ENCODE data around the gene EDDM13. TPM values are rescaled to one million over a fixed set of nuclear protein-coding genes. Genes with fewer than 3 reads are reported as not detected.

EDDM13 gene
- total RNA-seq, 6 donors from 2014 or later = 0.89 to 1.2 TPM; not detected in 4

GRCh38 chr19:56308792-56309191 lies 36.2 kb downstream of the EDDM13 start:
- WGBS, 2 donors = 69 to 78% methylated on average over 7 of the region's 7 CpGs
- Histone ChIP-seq H3K9me3 (no peaks in the 10 kb centered on the region), H3K27ac (no peak overlapping the region), H3K4me1 (peaks cover 3 to 11% (median 6%) of the 10 kb centered on the region in 4 donors), H3K4me3 (no peak overlapping the region), H3K36me3 (peaks cover 0 to 36% (median 7%) of the 10 kb centered on the region in 4 donors), H3K27me3 (no peaks in the 10 kb centered on the region)
- ATAC-seq (ENCODE audit: low FRiP score in 2 of 2) (no peak), DNase-seq (no peak)
- no peak for TF ChIP-seq EP300 (IDR thresholded peaks at IDR 0.05)
- no peak for TF ChIP-seq POLR2A (IDR thresholded peaks at IDR 0.05)

DNA sequence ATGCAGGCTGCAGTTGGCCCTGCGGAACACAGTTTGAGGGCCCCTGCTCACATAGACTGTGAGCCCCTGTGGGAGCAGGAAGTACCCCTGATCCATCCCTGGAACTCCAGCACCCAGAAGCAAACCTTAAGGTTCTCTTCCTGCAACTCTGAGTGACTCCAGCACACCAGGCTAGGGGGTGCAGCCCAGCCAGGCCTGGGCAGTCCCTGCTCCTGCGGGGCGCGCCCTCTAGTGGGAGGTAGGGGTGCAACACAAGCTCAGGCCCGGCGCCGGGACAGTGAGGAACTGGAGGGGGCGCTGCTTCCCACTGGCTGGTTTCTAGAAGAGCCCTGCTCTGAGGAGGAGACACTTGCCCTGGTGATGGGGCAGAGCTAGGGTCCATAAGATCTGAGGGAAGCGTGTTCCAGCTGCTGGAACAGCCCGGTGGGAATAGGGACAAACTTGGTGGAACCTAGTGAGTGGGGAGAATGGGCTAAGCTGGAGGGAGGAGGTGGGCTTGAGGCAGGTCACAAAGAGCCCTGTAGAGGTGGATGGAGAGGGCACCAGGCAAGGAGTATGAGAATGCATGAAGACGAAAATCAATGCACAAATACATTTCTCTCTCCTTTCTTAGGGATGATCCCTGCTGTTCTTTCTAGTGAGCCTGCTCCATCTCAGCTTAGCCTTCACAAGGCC lies 37.1 kb downstream of the EDDM13 start:
- 79 to 87% methylated on average over 8 to 11 of the region's 11 CpGs for WGBS, 2 donors
- peak; percentile 67 to 88 for ATAC-seq (ENCODE audit: low FRiP score in 2 of 2)
- Histone ChIP-seq H3K36me3 (peaks cover 0 to 36% (median 4%) of the 10 kb centered on the region in 4 donors), H3K4me3 (no peak overlapping the region), H3K27ac (no peak overlapping the region), H3K9me3 (no peaks in the 10 kb centered on the region), H3K4me1 (peaks cover 4 to 13% (median 8%) of the 10 kb centered on the region in 4 donors), H3K27me3 (no peaks in the 10 kb centered on the region)
- TF ChIP-seq, protein P1, sequence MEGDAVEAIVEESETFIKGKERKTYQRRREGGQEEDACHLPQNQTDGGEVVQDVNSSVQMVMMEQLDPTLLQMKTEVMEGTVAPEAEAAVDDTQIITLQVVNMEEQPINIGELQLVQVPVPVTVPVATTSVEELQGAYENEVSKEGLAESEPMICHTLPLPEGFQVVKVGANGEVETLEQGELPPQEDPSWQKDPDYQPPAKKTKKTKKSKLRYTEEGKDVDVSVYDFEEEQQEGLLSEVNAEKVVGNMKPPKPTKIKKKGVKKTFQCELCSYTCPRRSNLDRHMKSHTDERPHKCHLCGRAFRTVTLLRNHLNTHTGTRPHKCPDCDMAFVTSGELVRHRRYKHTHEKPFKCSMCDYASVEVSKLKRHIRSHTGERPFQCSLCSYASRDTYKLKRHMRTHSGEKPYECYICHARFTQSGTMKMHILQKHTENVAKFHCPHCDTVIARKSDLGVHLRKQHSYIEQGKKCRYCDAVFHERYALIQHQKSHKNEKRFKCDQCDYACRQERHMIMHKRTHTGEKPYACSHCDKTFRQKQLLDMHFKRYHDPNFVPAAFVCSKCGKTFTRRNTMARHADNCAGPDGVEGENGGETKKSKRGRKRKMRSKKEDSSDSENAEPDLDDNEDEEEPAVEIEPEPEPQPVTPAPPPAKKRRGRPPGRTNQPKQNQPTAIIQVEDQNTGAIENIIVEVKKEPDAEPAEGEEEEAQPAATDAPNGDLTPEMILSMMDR (IDR thresholded peaks at IDR 0.05) = peak; percentile 58 to 81 (median 79)
- TF ChIP-seq POLR2A (IDR thresholded peaks at IDR 0.05) (no peak), POLR2AphosphoS5 (IDR thresholded peaks at IDR 0.05) (no peak)
- DNase-seq = peak; percentile 73 to 88

DNA sequence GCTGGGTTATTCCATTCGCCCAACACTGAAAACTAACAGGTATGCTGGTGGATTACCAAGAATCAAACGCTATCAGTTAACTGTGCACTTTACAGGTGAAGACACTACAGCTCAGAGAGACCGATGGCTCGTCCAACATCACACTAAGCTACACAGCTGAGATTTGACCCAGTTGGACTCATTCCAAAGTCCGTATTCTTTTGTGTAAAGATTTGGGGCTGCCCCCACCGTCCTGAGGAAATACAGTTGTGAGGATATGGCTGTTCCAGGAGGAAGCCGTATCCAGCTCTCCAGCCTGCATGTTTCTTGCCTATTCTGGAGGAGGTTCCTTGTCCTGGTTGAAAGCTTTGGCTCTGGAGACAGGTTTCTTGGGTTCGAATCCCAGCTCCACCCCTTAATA lies 37.9 kb downstream of the EDDM13 start:
- no peak overlapping the region for H3K27ac ChIP-seq
- TF ChIP-seq EP300 (IDR thresholded peaks at IDR 0.05) = no peak
- TF ChIP-seq, protein P1 (IDR thresholded peaks at IDR 0.05) = no peak
- no peak for TF ChIP-seq POLR2AphosphoS5 (IDR thresholded peaks at IDR 0.05)
- no peak for TF ChIP-seq POLR2A (IDR thresholded peaks at IDR 0.05)
- 73% methylated on average over 8 of the region's 8 CpGs for WGBS, 2 donors
- ATAC-seq (ENCODE audit: low FRiP score in 2 of 2) (no peak), DNase-seq (no peak)
- no peaks in the 10 kb centered on the region for H3K9me3 ChIP-seq
- H3K27me3 ChIP-seq = no peaks in the 10 kb centered on the region
- H3K4me1 ChIP-seq = peaks cover 6 to 15% (median 10%) of the 10 kb centered on the region in 4 donors
- no peak overlapping the region for H3K4me3 ChIP-seq
- H3K36me3 ChIP-seq = peaks cover 0 to 30% (median 4%) of the 10 kb centered on the region in 4 donors

DNA sequence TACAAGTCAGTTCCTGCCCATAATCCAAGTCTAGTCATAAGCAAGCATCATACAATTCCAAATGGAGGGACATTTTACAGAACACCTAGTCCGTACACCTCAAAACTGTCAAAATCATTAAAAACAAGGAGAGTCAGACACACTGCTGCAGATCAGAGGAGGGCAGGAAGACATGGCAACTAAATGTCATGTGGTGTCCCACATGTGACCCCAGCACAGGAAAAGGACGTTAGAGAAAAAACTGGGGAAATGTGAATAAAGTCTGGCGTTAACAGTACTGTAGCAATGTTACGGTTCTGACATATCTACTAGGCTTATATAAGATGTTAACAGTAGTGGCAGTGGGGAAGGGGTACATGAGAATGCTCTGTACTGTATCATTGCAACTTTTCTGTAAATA lies 39.8 kb downstream of the EDDM13 start:
- TF ChIP-seq, protein P1 (IDR thresholded peaks at IDR 0.05) = no peak
- no peak for TF ChIP-seq POLR2A (IDR thresholded peaks at IDR 0.05)
- no peak for TF ChIP-seq POLR2AphosphoS5 (IDR thresholded peaks at IDR 0.05)
- no peak for TF ChIP-seq EP300 (IDR thresholded peaks at IDR 0.05)
- ATAC-seq (ENCODE audit: low FRiP score in 2 of 2) (no peak), DNase-seq (no peak)
- peaks cover 13 to 21% (median 15%) of the 10 kb centered on the region in 4 donors for H3K4me1 ChIP-seq
- H3K9me3 ChIP-seq = no peaks in the 10 kb centered on the region
- H3K4me3 ChIP-seq = no peak overlapping the region
- H3K27ac ChIP-seq = no peak overlapping the region
- H3K36me3 ChIP-seq = peaks cover 0 to 26% (median 2%) of the 10 kb centered on the region in 4 donors
- WGBS, 2 donors = 51 to 68% methylated on average over 4 of the region's 4 CpGs
- no peaks in the 10 kb centered on the region for H3K27me3 ChIP-seq

DNA sequence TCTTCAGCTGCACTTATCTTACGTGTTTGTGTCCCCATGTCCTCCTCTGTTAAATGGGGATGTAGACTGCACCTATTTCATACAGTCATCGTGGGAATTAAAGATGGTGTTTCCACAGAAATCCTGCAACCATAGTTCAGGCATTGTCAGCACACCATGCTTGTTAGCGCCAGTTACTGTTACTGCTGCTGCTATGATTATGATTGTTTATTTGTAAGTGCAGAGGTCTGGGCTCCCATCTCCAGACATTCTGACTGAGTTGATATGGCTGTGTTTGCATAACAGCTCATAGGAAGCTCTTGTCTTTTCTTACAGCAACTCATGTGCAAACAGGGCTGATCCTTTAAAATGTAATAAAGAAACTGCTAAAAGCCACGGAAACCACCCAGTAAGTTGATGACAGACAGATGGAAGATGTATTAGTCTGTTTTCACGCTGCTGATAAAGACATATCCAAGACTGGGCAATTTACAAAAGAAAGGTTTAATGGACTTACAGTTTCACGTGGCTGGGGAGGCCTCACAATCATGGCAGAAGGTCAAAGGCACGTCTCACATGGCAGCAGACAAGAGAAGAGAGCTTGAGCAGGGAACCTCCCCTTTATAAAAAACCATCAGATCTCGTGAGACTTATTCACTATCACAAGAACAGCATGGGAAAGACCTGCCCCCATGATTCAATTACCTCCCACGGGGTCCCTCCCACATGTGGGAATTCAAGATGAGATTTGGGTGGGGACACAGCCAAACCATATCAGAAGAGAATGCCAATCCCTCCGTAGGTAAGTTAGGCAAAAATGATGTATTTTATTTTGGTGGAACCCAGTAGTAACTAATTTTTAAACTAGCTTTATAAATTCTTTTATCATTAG lies 40.5 kb downstream of the EDDM13 start:
- H3K4me1 ChIP-seq = peaks cover 13 to 21% (median 15%) of the 10 kb centered on the region in 4 donors
- no peaks in the 10 kb centered on the region for H3K27me3 ChIP-seq
- DNase-seq = no peak
- no peak for ATAC-seq (ENCODE audit: low FRiP score in 2 of 2)
- no peak overlapping the region for H3K4me3 ChIP-seq
- no peak for TF ChIP-seq POLR2A (IDR thresholded peaks at IDR 0.05)
- H3K9me3 ChIP-seq = no peaks in the 10 kb centered on the region
- peak overlapping the region in 2 of 4 donors; percentile 95 for H3K27ac ChIP-seq
- WGBS, 2 donors = 80 to 85% methylated on average over 10 of the region's 10 CpGs
- peaks cover 0 to 26% (median 2%) of the 10 kb centered on the region in 4 donors for H3K36me3 ChIP-seq
